Measurements from ENCODE around the gene TOR1AIP2. TPM values are rescaled to one million over a fixed set of nuclear protein-coding genes. Genes with fewer than 3 reads are reported as not detected.

Gene TOR1AIP2
- total and polyA plus RNA-seq, 11 donors = 12.7 to 73.2 (median 54.5) TPM

DNA sequence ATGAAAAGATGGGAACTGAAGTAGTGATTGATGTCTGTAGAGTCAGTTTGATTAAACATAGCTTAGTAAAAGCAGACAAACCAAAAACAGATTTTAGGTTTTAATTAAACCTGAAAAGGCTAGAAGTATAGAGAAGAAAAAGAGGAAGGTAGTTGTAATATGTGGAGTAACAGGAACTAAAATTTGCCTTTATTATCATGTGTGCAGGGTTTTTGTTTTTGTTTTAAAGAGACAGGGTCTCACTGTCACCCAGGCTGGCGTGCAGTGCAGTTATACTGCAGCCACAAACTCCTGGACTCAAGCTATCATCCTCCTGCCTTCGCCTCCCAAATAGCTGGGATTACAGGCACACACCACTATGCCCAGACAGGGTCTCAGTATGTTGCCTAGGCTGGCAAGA lies 10.5 kb upstream of the TOR1AIP2 start:
- no peaks in the 10 kb centered on the region for H3K9me3 ChIP-seq
- 65 to 73% (median 67%) methylated on average over 2 of the region's 2 CpGs for WGBS, 4 donors
- H3K4me1 ChIP-seq = peaks cover 0 to 58% (median 38%) of the 10 kb centered on the region in 12 donors
- H3K4me3 ChIP-seq = no peak overlapping the region
- intact Hi-C loops (cut with DNase I) = loop anchor here in 2 of 10 donors (10.0 kb wide), 1 partner anchor 67 kb away; the partner anchor contains the start of gene CEP350 (in 2 of the 2)
- no peak for TF ChIP-seq POLR2A (IDR thresholded peaks at IDR 0.05)
- TF ChIP-seq, protein P1, sequence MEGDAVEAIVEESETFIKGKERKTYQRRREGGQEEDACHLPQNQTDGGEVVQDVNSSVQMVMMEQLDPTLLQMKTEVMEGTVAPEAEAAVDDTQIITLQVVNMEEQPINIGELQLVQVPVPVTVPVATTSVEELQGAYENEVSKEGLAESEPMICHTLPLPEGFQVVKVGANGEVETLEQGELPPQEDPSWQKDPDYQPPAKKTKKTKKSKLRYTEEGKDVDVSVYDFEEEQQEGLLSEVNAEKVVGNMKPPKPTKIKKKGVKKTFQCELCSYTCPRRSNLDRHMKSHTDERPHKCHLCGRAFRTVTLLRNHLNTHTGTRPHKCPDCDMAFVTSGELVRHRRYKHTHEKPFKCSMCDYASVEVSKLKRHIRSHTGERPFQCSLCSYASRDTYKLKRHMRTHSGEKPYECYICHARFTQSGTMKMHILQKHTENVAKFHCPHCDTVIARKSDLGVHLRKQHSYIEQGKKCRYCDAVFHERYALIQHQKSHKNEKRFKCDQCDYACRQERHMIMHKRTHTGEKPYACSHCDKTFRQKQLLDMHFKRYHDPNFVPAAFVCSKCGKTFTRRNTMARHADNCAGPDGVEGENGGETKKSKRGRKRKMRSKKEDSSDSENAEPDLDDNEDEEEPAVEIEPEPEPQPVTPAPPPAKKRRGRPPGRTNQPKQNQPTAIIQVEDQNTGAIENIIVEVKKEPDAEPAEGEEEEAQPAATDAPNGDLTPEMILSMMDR (IDR thresholded peaks at IDR 0.05) = no peak
- no peaks in the 10 kb centered on the region for H3K27me3 ChIP-seq
- ATAC-seq (no peak), DNase-seq (no peak)
- peaks cover 0 to 90% (median 65%) of the 10 kb centered on the region in 9 donors for H3K36me3 ChIP-seq
- H3K27ac ChIP-seq = peak overlapping the region in 1 of 12 donors; percentile 23

DNA sequence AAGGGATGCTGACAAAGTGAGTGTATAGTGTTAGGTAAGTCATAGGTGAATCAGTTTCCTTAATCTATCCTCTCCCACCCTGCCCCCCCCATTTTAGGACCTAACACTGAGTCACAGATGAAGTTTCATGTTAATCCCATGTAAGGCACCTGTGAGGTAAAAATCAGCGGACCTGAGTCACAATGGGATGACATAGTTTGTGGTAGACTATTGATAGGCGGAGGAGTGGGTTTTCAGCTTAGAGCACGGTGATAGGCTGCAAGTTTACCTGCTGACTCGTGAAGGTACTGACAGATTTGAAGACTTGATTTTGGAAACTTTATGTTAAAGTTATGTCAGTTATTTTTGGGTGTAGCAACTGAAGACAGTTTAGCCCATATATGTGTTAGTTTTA lies 6.1 kb upstream of the TOR1AIP2 start:
- H3K4me1 ChIP-seq = peaks cover 0 to 67% (median 42%) of the 10 kb centered on the region in 12 donors
- no peaks in the 10 kb centered on the region for H3K9me3 ChIP-seq
- no peaks in the 10 kb centered on the region for H3K27me3 ChIP-seq
- peak overlapping the region; percentile 72 to 88 (median 82) for H3K4me3 ChIP-seq
- peak overlapping the region in 7 of 12 donors; percentile 98 to 100 (median 99) for H3K27ac ChIP-seq
- intact Hi-C loops (cut with DNase I) = loop anchor here in 7 of 10 donors (5.0 to 10.0 kb wide), 4 partner anchors 66 to 74 kb away; partner anchors contain the start of gene CEP350 (in 5 of the 7)
- DNase-seq = no peak
- 24 to 40% (median 32%) methylated on average over 4 of the region's 4 CpGs for WGBS, 4 donors
- no peak for ATAC-seq
- peaks cover 0 to 48% (median 27%) of the 10 kb centered on the region in 9 donors for H3K36me3 ChIP-seq
- TF ChIP-seq, protein P1 (IDR thresholded peaks at IDR 0.05) = no peak
- TF ChIP-seq POLR2A (IDR thresholded peaks at IDR 0.05) = no peak

DNA sequence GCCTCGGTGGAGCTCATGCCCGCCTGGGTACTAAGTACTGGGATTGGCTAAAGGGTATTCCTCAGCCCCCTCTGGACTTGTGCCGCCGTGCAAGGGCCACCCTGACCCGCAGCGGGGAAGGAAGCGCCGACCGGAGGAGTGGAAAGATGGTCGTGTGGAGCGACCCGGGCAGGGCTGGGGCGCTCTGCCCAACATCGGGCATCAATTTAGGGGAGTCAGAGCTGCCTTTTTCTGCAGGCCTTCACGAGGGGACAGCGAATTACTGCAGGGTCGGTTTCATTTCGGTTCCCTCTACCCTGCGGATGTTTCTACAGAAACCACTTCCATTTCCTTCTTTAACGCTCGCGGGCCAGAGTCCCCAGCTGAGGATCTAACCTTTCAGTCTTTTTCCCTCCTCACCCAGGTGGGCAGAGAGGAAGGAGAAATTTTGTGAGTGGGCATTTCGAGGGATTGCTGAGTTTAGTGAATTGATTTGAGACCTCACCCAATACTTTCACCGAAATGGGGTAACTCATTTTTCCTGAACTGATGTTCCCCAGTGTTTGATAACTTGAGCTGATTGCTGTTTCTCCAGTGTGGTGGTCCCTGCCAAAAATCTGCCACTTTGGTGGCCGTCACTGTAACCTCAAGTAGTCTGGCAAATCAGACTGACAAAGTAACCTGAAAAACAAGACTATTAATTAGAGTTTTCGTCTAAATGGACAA lies 5.6 kb upstream of the TOR1AIP2 start:
- H3K36me3 ChIP-seq = peaks cover 0 to 43% (median 23%) of the 10 kb centered on the region in 9 donors
- no peaks in the 10 kb centered on the region for H3K9me3 ChIP-seq
- no peak for DNase-seq
- H3K27me3 ChIP-seq = no peaks in the 10 kb centered on the region
- TF ChIP-seq, protein P1 (IDR thresholded peaks at IDR 0.05) = no peak
- no peak for TF ChIP-seq POLR2A (IDR thresholded peaks at IDR 0.05)
- peak overlapping the region; percentile 72 to 88 (median 82) for H3K4me3 ChIP-seq
- peaks cover 0 to 62% (median 38%) of the 10 kb centered on the region in 12 donors for H3K4me1 ChIP-seq
- WGBS, 4 donors = 0 to 1% (median 1%) methylated on average over 20 to 26 of the region's 26 CpGs
- no peak for ATAC-seq
- intact Hi-C loops (cut with DNase I) = loop anchor here in 7 of 10 donors (5.0 to 10.0 kb wide), 4 partner anchors 66 to 74 kb away; partner anchors contain the start of gene CEP350 (in 5 of the 7)
- peak overlapping the region; percentile 98 to 100 (median 99) for H3K27ac ChIP-seq
